Stomach (tissue), 9 donors: ENCODE measurements around the gene MBLAC1. TPM values are rescaled to one million over a fixed set of nuclear protein-coding genes. Genes with fewer than 3 reads are reported as not detected.
"Not testable (repeated sequence)": the region's sequence is repeated elsewhere in the genome, so short reads cannot be mapped to it uniquely, and the experiment has no call there.

Experiments used
- DNase-seq, 2 donors: peaks; one replicate each; pipeline versions ENCODE4 v3.0.0 to v3.0.0-alpha.2; 2013 to 2019
- H3K27ac ChIP-seq, 5 donors: fragments of 200-600 bp in 4 of 5; sonication (generic) in 4 of 5; one replicate each; pipeline ENCODE4 v1.5.1; 2013 to 2019; ENCODE audit warnings: mild to moderate bottlenecking in 1 of 5, moderate library complexity in 1 of 5
- H3K27me3 ChIP-seq, 3 donors: fragments of 200-600 bp; sonication (generic); one replicate each; pipeline ENCODE4 v1.5.1; 2017 to 2019; ENCODE audit warnings: mixed run types in 1 of 3
- H3K36me3 ChIP-seq, 4 donors: fragments of 200-600 bp; sonication (generic); 1 replicate in 3 of 4; 2 replicates in 1 of 4; pipeline ENCODE4 v1.5.1; 2016 to 2019
- H3K4me1 ChIP-seq, 4 donors: fragments of 200-600 bp; sonication (generic); one replicate each; pipeline ENCODE4 v1.5.1; 2016 to 2019
- H3K4me3 ChIP-seq, 4 donors: fragments of 200-600 bp; sonication (generic) in 3 of 4; one replicate each; pipeline ENCODE4 v1.5.1; 2016 to 2019; ENCODE audit warnings: mild to moderate bottlenecking in 1 of 4
- H3K9me3 ChIP-seq, 4 donors: fragments of 200-600 bp; sonication (generic); one replicate each; pipeline ENCODE4 v1.5.1; 2016 to 2019
- EP300 ChIP-seq: sonication (generic); formaldehyde crosslinking; IDR thresholded peaks from one replicate; pipeline ENCODE4 v1.6.1; 2017; ENCODE audit warnings: antibody characterized with exemption
- POLR2A ChIP-seq, 4 donors: fragments of 450-650 bp; IDR thresholded peaks; one replicate each; pipeline ENCODE4 v1.6.1; 2016; ENCODE audit warnings: antibody characterized with exemption in 4 of 4, control low read depth in 2 of 4, mild to moderate bottlenecking in 1 of 4, moderate library complexity in 1 of 4
- POLR2AphosphoS5 ChIP-seq, 3 donors: sonication (generic); formaldehyde crosslinking; IDR thresholded peaks; one replicate each; pipeline ENCODE4 v1.6.1; 2016; ENCODE audit warnings: antibody characterized with exemption in 3 of 3
- WGBS, 5 donors: extraction: QIAGEN DNeasy Blood & Tissue Kit in 3 of 5; methylation state at CpG; one replicate each; pipeline versions ENCODE4 v1.1.5 to v1.1.7; 2013 to 2018; 5-methylcytosine and 5-hydroxymethylcytosine counted together
- intact Hi-C: fragments of 100-400 bp; cut with DNase I; formaldehyde crosslinking; loops from one replicate; pipeline ENCODE4 v1.15.1; 2023; ENCODE audit warnings: low total_unique reads
- polyA plus RNA-seq, 3 donors: library from polyadenylated mRNA; stranded (reverse); fragments of 200-250 nt; gene quantifications; one replicate each; pipeline ENCODE4 v1.2.3, GENCODE V29; 2013
- total RNA-seq, 5 donors: library from RNA; depleted of rRNA; stranded (reverse); fragments of >200 nt; gene quantifications; one replicate each; pipeline versions ENCODE4 v1.1.0 to v1.2.3, GENCODE V29; 2014 to 2016
- TF ChIP-seq, protein P1 (sequence below), 7 experiments: fragments of 450-650 bp in 4 of 7; fragments of 200-600 bp in 3 of 7; sonication (generic) in 3 of 7; IDR thresholded peaks; one replicate each; pipeline ENCODE4 v1.5.1; 2016 to 2019; ENCODE audit warnings: antibody characterized with exemption in 7 of 7, control low read depth in 2 of 7, mild to moderate bottlenecking in 1 of 7
- donor health status: healthy with polysubstance abuse.
- donor health status: Bipolar disorder and iron deficiency.
- donor health status: healthy.

The MBLAC1 gene
- total and polyA plus RNA-seq, 8 donors, result 1.3 to 6.1 (median 1.7) TPM; not detected in 3

DNA sequence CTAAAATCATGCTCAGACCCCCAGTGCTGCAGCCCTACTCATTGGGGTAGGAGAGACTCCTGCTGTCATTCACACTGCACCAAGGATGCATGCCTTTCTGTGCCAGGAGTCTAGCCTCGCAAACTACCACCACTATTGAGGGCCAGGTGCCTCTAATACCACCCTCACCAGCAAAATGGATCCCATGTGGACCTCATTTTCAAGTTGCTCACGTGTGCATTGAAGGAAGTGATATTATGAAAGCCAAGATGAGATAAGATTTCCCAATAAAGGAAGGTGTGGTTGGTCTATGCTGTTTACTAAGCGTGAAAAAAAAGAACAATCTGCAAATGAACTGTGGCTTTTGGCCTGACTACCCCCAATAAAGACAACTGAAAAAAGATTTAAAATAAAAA lies 14.8 kb downstream of the MBLAC1 start:
- Histone ChIP-seq H3K36me3 (no peaks in the 10 kb centered on the region), H3K27me3 (no peaks in the 10 kb centered on the region), H3K9me3 (no peaks in the 10 kb centered on the region), H3K27ac (peak overlapping the region; percentile 47 to 76 (median 64)), H3K4me1 (peaks cover 5 to 25% (median 11%) of the 10 kb centered on the region in 4 donors), H3K4me3 (no peak overlapping the region)
- peak in 1 of 2 donors; percentile 39 for DNase-seq
- TF ChIP-seq POLR2AphosphoS5 (IDR thresholded peaks at IDR 0.05) (peak in 1 of 3 donors; percentile 52), POLR2A (IDR thresholded peaks at IDR 0.05) (no peak)
- WGBS, 5 donors, result 30 to 42% (median 39%) methylated on average over 3 of the region's 3 CpGs
- intact Hi-C loops, result no loop called here

DNA sequence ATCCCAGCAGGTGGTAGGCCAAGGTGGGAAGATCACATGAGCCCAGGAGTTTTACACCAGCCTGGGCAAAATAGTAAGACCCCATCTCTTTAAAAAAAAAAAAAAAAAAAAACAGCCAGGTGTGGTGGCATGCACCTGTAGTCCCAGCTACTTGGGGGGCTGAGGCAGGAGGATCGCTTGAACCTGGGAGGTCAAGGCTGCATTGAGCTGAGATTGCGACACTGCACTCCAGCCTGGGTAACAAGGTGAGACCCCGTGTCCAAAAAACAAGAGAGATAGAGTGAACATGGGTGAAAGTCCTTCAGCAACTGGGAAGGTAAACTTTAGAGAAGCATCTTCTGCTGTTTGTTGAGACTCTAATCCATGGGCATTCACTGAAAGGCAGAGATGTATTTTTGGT lies 15.7 kb downstream of the MBLAC1 start:
- Histone ChIP-seq H3K4me3 (no peak overlapping the region), H3K9me3 (no peaks in the 10 kb centered on the region), H3K27me3 (no peaks in the 10 kb centered on the region), H3K4me1 (peaks cover 5 to 26% (median 11%) of the 10 kb centered on the region in 4 donors), H3K27ac (peak overlapping the region in 3 of 5 donors; percentile 43 to 76 (median 71)), H3K36me3 (no peaks in the 10 kb centered on the region)
- no peak for DNase-seq
- TF ChIP-seq, protein P1, sequence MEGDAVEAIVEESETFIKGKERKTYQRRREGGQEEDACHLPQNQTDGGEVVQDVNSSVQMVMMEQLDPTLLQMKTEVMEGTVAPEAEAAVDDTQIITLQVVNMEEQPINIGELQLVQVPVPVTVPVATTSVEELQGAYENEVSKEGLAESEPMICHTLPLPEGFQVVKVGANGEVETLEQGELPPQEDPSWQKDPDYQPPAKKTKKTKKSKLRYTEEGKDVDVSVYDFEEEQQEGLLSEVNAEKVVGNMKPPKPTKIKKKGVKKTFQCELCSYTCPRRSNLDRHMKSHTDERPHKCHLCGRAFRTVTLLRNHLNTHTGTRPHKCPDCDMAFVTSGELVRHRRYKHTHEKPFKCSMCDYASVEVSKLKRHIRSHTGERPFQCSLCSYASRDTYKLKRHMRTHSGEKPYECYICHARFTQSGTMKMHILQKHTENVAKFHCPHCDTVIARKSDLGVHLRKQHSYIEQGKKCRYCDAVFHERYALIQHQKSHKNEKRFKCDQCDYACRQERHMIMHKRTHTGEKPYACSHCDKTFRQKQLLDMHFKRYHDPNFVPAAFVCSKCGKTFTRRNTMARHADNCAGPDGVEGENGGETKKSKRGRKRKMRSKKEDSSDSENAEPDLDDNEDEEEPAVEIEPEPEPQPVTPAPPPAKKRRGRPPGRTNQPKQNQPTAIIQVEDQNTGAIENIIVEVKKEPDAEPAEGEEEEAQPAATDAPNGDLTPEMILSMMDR (IDR thresholded peaks at IDR 0.05), result no peak
- TF ChIP-seq POLR2AphosphoS5 (IDR thresholded peaks at IDR 0.05), result no peak
- no peak for TF ChIP-seq EP300
- TF ChIP-seq POLR2A (IDR thresholded peaks at IDR 0.05), result no peak
- WGBS, 5 donors, result 92 to 96% (median 96%) methylated on average over 3 of the region's 3 CpGs
- intact Hi-C loops, result no loop called here

DNA sequence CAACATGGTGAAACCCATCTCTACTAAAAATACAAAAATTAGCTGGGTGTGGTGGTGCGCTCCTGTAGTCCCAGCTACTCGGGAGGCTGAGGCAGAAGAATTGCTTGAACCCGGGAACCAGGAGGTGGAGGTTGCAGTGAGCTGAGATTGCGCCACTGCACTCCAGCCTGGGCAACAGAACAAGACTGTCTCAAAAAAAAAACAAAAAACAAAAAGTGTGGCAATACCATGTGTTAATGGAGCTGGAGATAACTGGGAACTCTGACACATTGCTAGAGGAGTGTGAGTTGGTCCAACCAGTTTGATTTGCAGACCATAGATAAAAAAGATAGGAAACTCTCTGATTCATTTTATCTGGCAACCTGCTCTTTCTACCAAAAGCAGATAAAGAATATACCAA lies 19.6 kb downstream of the MBLAC1 start:
- H3K27ac ChIP-seq, intact Hi-C loops, H3K9me3 ChIP-seq, H3K27me3 ChIP-seq, H3K4me3 ChIP-seq, H3K36me3 ChIP-seq: not testable (repeated sequence)
- peaks cover 7 to 49% (median 29%) of the 10 kb centered on the region in 4 donors for H3K4me1 ChIP-seq
- WGBS, 5 donors, result 71 to 83% (median 79%) methylated on average over 4 of the region's 4 CpGs
- DNase-seq, result peak in 1 of 2 donors; percentile 18

DNA sequence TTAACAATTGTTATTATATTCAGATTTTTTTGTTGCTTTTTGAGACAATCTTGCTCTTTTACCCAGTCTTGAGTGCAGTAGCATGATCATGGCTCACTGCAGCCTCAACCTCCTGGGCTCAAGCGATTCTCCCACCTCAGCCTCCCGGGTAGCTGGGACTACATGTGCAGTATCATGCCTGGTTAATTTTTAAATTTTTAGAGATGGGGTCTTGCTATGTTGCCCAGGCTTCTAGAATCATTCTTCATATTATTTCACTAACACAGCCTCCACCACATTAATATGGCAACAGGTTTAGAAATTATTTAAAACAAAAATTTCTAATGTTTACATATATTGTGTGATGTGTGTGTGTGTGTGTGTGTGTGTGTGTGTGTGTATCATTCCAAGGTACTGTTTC lies 20.5 kb downstream of the MBLAC1 start:
- WGBS, 5 donors, result 91 to 97% (median 95%) methylated on average over 2 of the region's 2 CpGs
- Histone ChIP-seq H3K9me3 (no peaks in the 10 kb centered on the region), H3K27ac (no peak overlapping the region), H3K36me3 (peaks cover 0 to 13% (median 6%) of the 10 kb centered on the region in 4 donors), H3K27me3 (no peaks in the 10 kb centered on the region), H3K4me1 (peaks cover 7 to 50% (median 25%) of the 10 kb centered on the region in 4 donors), H3K4me3 (no peak overlapping the region)
- no peak for DNase-seq
- TF ChIP-seq EP300 (no peak), POLR2A (IDR thresholded peaks at IDR 0.05) (no peak), POLR2AphosphoS5 (IDR thresholded peaks at IDR 0.05) (no peak)
- TF ChIP-seq, protein P1 (IDR thresholded peaks at IDR 0.05), result no peak
- intact Hi-C loops, result no loop called here

DNA sequence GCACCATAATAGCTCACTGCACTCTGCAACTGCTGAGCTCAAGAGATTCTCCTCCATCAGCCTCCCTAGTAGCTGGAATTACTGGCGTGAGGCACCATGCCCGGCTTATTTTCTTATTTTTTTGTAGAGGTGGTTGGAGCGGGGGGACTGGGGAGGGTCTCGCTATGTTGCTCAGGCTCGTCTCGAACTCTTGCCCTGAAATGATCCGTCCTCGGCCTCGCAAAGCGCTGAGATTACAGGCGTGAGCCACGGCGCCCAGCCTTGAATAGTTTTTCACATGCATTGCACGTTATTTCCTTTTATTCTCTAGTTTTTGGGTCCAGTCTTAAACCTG lies 21.4 kb downstream of the MBLAC1 start:
- Histone ChIP-seq H3K9me3 (no peaks in the 10 kb centered on the region), H3K27ac (peak overlapping the region; percentile 79 to 96 (median 90)), H3K4me1 (peaks cover 7 to 59% (median 26%) of the 10 kb centered on the region in 4 donors), H3K4me3 (peak overlapping the region; percentile 77 to 93 (median 80)), H3K27me3 (no peaks in the 10 kb centered on the region), H3K36me3 (peaks cover 1 to 22% (median 14%) of the 10 kb centered on the region in 4 donors)
- WGBS, 5 donors, result 8 to 16% (median 10%) methylated on average over 14 of the region's 14 CpGs
- DNase-seq, result no peak
- intact Hi-C loops, result no loop called here
- TF ChIP-seq POLR2A (IDR thresholded peaks at IDR 0.05), result no peak
- no peak for TF ChIP-seq POLR2AphosphoS5 (IDR thresholded peaks at IDR 0.05)
- TF ChIP-seq EP300, result no peak
- TF ChIP-seq, protein P1 (IDR thresholded peaks at IDR 0.05), result no peak
